GM19043 (cell line): ENCODE measurements around the gene GOLGA6A.
"Not testable (repeated sequence)": the region's sequence is repeated elsewhere in the genome, so short reads cannot be mapped to it uniquely, and the experiment has no call there.

Experiments used
- ATAC-seq: cut with Tn5 transposase; IDR thresholded peaks from one replicate; pipeline ENCODE4 v1.9.1; 2021; ENCODE audit warnings: low read depth; ENCODE audit not compliant: unreplicated experiment

GOLGA6A gene

GRCh38 chr15:74082450-74082849, at the start of gene GOLGA6A:
Gene GOLGA6A, minus strand, starts transcription at chr15:74082550. Its CDS starts 41 bp downstream, at chr15:74082509.
- not testable (repeated sequence) for ATAC-seq

GRCh38 chr15:74131628-74132413, 49.5 kb upstream of the GOLGA6A start:
- no peak for ATAC-seq

- ATAC-seq: no peak
Observed at GRCh38 chr15:74130849-74131627, 48.7 kb upstream of the GOLGA6A start.

DNA sequence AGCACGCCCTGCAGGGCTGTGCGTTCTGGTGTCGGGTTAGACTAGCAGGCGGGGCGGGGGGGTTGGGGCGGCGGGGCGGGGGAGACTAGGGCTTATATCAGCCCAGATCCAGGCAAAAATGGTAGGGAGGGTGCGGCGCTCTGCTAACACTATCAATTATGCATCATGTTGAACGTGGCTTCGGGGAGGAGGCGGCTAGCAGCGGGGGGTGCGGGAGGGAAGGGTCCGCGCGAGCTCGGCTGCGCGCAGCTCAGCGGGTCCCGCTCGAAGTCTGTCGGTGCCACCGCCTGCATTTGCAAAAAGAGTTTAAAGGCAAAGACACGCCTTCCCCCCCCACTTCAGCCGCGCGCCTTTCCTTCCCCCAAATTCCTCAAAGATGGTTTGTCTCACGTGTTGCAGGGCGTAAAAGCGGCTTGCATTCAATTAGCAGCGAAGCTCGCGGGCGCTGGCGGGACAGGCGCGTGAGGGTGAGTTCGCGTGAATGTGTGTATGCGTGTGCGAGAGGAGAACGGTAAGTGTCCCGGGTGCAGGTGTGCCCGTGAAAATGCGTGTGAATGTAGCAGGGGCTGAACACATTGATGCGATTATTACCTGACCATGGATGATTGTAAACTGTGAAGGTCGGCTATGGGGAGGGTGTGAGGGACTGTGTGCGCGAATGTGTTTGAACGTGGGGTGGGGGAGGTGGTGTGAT, 48.0 kb upstream of the GOLGA6A start, which contains the start of gene ISLR2:
Gene ISLR2 (plus strand): TSS at position 432 of the 694 bp plus-strand sequence. CDS start 2,169 bp downstream, outside the sequence.
- no peak for ATAC-seq

DNA sequence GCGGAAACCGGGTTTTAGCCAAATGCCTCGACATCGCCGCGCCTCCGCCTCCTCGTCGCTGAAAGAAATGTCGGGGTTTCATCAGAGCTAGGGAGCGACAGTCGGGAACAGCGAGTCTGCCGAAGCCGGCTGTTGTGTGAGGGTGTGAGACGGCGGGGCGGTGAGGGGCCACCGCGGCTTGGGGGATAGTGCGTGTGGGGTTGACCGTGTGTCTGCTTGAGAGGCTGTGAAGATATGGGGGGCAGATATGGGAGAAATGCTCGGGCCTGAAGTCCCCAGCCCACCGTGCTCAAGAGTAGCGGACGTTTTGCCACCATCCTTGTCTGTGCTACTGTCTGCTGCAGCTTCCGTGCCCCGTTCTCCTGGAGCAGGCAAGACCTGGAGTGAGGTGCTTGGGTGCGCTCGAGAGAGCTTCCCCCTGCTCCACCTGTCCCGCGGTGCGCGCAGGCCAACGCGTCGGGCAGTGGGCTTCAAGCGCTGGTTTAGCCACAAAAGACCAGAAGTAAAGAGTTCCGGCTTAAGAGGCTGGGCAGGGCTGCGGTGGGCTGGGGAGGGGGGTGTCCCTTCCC, 47.3 kb upstream of the GOLGA6A start:
- ATAC-seq: no peak

GRCh38 chr15:74128785-74129585, 46.6 kb upstream of the GOLGA6A start:
- ATAC-seq: no peak

DNA sequence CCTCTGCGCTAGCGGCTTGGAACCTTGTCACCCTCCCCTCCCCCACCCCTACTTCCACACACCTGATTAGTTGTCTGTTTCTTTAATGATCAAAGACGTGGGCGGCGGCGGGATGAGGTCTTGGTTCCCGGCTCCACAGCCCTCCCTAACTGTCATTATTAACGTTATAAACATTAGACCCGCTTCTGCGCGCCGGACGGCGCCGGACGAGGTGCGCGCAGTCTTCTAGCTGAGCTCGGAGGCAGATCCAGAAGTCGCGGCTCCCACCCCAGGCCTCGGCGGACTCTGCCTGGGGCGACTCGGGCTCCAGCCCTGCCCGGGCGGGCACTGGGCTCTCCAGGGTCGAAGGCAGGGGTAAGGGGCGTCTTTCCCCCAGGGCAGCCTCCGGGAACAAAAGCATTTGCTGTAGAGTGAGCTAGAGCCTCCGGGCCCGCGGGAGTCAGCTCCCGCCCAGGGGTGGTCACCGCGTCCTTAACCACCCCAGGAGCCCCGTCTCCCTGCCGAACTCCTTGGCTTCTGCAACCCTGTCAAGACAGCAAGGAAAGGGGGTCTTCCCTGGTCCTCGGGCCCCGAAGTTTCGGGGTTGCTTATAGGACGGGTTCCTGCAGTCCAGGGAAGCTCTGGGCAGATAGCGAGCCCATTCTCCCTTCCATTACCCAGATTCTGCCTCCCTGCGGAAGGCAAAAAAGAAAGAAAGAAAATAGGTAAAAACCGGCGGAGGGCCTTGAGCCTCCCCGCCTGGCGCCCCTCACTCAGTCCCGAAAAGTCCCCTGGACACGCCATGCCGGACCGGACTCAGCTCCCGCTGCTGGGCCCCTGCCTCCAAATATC, 45.8 kb upstream of the GOLGA6A start:
- ATAC-seq: no peak

GRCh38 chr15:74127255-74127953, 45.1 kb upstream of the GOLGA6A start:
- no peak for ATAC-seq

- ATAC-seq: no peak
Observed at GRCh38 chr15:74124759-74125158, 42.4 kb upstream of the GOLGA6A start.

DNA sequence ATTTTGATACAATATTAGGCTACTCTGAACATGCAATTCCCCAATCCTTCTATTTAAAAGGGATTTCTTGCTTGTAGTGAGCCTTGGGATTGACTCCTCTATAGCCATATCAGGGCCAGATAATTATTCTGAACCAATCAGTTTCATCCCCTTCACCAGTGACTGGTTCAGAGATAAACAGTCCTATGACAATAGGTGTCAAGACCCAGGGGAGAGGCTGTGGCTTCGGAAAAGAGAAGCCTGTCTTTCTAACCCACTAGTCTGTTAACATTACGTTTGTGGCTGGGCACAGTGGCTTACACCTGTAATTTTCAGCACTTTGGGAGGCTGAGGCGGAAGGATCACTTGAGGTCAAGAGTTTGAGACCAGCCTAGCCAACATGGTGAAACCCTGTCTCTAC, 41.8 kb upstream of the GOLGA6A start:
- ATAC-seq: no peak

GRCh38 chr15:74123658-74124057, 41.3 kb upstream of the GOLGA6A start:
- ATAC-seq: no peak

GRCh38 chr15:74123131-74123429, 40.7 kb upstream of the GOLGA6A start:
- no peak for ATAC-seq

GRCh38 chr15:74122403-74123130, 40.2 kb upstream of the GOLGA6A start:
- ATAC-seq: no peak

DNA sequence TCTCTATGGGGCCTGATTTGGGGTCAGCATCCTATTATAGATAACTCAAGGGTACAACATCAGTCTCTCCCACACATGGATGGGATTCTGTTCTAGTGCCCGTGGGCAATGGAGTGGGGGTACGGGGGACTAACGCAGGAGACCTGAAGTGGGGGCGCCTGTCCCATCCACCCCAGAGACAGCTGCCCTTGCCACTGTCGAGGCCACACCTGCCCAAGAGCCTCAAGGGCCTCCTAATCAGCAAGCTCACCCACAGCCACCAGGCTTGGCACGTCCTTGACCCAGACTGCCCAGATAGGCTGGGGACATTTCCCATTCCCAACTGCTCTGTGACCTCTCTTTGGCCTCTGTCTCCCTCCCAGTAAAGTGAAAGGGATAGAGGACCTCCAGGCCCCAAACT, 39.5 kb upstream of the GOLGA6A start:
- ATAC-seq: no peak

DNA sequence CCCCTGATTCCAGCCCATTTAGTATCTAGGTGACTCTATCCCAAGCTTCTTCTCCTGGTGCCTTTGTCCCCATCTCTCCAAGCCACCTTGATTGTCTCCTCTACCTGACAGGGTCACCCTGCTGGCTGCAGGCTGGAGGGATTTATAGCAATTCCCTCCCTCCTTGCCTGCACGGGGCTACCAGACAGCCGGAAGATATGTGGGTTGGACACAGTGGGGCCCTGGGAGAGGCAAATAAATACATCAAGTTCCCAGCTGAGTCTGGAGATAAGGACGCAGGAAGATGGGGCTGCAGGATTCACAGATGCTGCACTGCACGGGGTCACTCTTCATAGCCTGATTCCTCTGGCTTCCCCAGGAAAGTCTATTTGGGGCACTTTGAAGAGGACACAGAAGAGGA, 38.7 kb upstream of the GOLGA6A start:
- ATAC-seq: no peak

- ATAC-seq: no peak
Observed at GRCh38 chr15:74120426-74120825, 38.1 kb upstream of the GOLGA6A start.

- ATAC-seq: no peak
Observed at GRCh38 chr15:74109713-74110112, 27.4 kb upstream of the GOLGA6A start.

- not testable (repeated sequence) for ATAC-seq
Observed at GRCh38 chr15:74108611-74109010, 26.3 kb upstream of the GOLGA6A start.
